ENCODE results near the gene RTN1.

Gene RTN1

GRCh38 chr14:59785629-59786028, 84.9 kb downstream of the RTN1 start:
- Histone ChIP-seq H3K27me3 (replicated peaks; ENCODE audit: control insufficient read depth, insufficient read depth, low read length) (no peaks in the 10 kb centered on the region), H3K36me3 (ENCODE audit: control insufficient read depth, insufficient read depth, low read length) (no peaks in the 10 kb centered on the region), H3K4me3 (replicated peaks; ENCODE audit: low read depth, low read length) (no peak overlapping the region)
- DNase-seq (ENCODE audit: extremely low read depth, insufficient read length), result no peak
- no peak for TF ChIP-seq CTCF (IDR thresholded peaks at IDR 0.05; ENCODE audit: insufficient read depth, low read length, poor library complexity, severe bottlenecking)

- H3K27me3 ChIP-seq (replicated peaks; ENCODE audit: control insufficient read depth, insufficient read depth, low read length), result no peaks in the 10 kb centered on the region
- no peak for TF ChIP-seq CTCF (IDR thresholded peaks at IDR 0.05; ENCODE audit: insufficient read depth, low read length, poor library complexity, severe bottlenecking)
- DNase-seq (ENCODE audit: extremely low read depth, insufficient read length), result no peak
- no peaks in the 10 kb centered on the region for H3K36me3 ChIP-seq (ENCODE audit: control insufficient read depth, insufficient read depth, low read length)
- H3K4me3 ChIP-seq (replicated peaks; ENCODE audit: low read depth, low read length), result no peak overlapping the region
Observed at GRCh38 chr14:59782760-59783159, 87.8 kb downstream of the RTN1 start.

- no peak for TF ChIP-seq CTCF (IDR thresholded peaks at IDR 0.05; ENCODE audit: insufficient read depth, low read length, poor library complexity, severe bottlenecking)
- no peak for DNase-seq (ENCODE audit: extremely low read depth, insufficient read length)
- no peak overlapping the region for H3K4me3 ChIP-seq (replicated peaks; ENCODE audit: low read depth, low read length)
Observed at GRCh38 chr14:59777006-59777579, 93.5 kb downstream of the RTN1 start.

GRCh38 chr14:59776468-59776867, 94.1 kb downstream of the RTN1 start:
- Histone ChIP-seq H3K4me3 (replicated peaks; ENCODE audit: low read depth, low read length) (no peak overlapping the region), H3K27me3 (replicated peaks; ENCODE audit: control insufficient read depth, insufficient read depth, low read length) (no peaks in the 10 kb centered on the region), H3K36me3 (ENCODE audit: control insufficient read depth, insufficient read depth, low read length) (no peaks in the 10 kb centered on the region)
- no peak for DNase-seq (ENCODE audit: extremely low read depth, insufficient read length)
- no peak for TF ChIP-seq CTCF (IDR thresholded peaks at IDR 0.05; ENCODE audit: insufficient read depth, low read length, poor library complexity, severe bottlenecking)

More at GRCh38 chr14:59777006-59777579, 93.5 kb downstream of the RTN1 start:
- H3K27me3 ChIP-seq (replicated peaks; ENCODE audit: control insufficient read depth, insufficient read depth, low read length), result no peaks in the 10 kb centered on the region
- no peaks in the 10 kb centered on the region for H3K36me3 ChIP-seq (ENCODE audit: control insufficient read depth, insufficient read depth, low read length)

- TF ChIP-seq CTCF (IDR thresholded peaks at IDR 0.05; ENCODE audit: insufficient read depth, low read length, poor library complexity, severe bottlenecking), result no peak
- DNase-seq (ENCODE audit: extremely low read depth, insufficient read length), result no peak
- H3K36me3 ChIP-seq (ENCODE audit: control insufficient read depth, insufficient read depth, low read length), result no peaks in the 10 kb centered on the region
- no peak overlapping the region for H3K4me3 ChIP-seq (replicated peaks; ENCODE audit: low read depth, low read length)
- no peaks in the 10 kb centered on the region for H3K27me3 ChIP-seq (replicated peaks; ENCODE audit: control insufficient read depth, insufficient read depth, low read length)
Observed at GRCh38 chr14:59772233-59772632, 98.3 kb downstream of the RTN1 start.

GRCh38 chr14:59771577-59771976, 99.0 kb downstream of the RTN1 start:
- no peaks in the 10 kb centered on the region for H3K27me3 ChIP-seq (replicated peaks; ENCODE audit: control insufficient read depth, insufficient read depth, low read length)
- H3K4me3 ChIP-seq (replicated peaks; ENCODE audit: low read depth, low read length), result no peak overlapping the region
- DNase-seq (ENCODE audit: extremely low read depth, insufficient read length), result no peak
- H3K36me3 ChIP-seq (ENCODE audit: control insufficient read depth, insufficient read depth, low read length), result no peaks in the 10 kb centered on the region
- no peak for TF ChIP-seq CTCF (IDR thresholded peaks at IDR 0.05; ENCODE audit: insufficient read depth, low read length, poor library complexity, severe bottlenecking)

All from GM06990 (cell line).